Suppressor macrophage treated with lipopolysaccharide for 1 hour (primary cell): ENCODE results near the gene ZNF800.

ENCODE experiments used
- DNase-seq, 3 donors: peaks; one replicate each; pipeline ENCODE4 v3.0.0-alpha.2; 2020 to 2022

Gene ZNF800

DNA sequence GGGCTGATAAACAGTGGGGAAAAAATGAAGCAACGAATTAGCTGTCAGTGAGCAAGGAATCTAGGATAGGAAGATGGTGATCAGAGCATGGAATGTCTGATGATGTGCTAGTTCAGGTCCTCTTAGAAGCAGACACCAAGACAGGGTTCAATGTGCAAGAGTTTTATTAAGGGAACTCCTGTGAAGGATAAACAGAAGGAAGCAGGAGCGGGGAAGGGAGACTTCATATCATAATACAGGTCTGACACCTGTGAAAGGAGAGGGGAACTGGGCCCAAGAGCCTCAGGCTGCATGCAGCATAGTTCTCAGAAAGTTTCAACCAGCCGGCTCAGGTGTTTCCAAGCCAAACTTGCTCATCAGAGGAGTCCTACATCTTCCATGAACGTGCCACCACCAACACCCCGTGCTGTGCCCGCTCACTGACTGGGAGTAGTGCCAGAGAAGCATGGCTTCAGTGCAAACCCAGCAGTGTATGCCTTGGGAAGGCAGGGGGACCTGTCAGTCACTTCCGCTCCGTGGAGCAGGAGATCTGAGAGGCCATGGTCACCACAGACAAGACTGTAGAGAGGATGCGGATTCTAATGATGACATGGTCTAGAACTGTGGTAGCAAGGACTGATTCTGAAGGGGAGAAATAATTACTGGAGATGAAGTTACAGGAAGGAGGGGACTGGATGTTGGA is 45.8 kb downstream of the ZNF800 start:
- no peak for DNase-seq

DNA sequence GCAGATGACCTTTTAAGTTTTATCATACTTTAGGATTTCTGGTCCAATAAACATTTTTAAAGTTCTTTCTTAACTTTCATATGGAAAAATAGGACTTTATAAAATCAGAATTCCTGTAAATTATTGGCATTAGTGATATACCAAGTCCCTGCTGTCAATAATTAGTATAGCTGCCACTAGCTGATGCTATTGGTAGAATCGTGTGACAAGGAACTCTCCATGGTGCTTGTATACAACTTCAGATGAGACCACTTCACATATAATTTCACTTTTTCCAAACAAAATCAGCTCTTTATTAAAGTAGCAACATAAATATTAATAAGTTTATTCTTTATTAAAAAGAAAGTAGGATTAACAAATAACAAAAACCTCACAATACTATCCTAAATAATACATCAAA is 49.9 kb downstream of the ZNF800 start:
- no peak for DNase-seq

DNA sequence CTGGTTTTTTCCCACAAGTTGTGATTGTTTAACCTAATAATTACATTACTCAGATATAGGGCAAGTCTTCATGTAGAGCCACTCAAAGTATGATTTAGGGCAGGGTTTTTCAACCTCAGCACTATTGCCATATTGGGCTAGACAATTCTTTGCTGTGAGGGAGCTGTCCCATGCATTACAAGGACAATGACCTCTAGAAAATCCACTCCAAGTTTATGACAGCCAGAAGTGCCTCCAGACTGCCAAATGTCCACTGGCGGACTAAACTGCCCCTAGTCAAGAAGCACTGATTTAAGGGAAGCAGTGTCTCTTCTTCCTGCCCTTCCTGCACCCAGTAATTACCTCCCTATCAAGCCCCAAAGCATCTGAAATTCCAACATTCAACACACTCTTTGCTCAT is 54.4 kb downstream of the ZNF800 start:
- DNase-seq: no peak

DNA sequence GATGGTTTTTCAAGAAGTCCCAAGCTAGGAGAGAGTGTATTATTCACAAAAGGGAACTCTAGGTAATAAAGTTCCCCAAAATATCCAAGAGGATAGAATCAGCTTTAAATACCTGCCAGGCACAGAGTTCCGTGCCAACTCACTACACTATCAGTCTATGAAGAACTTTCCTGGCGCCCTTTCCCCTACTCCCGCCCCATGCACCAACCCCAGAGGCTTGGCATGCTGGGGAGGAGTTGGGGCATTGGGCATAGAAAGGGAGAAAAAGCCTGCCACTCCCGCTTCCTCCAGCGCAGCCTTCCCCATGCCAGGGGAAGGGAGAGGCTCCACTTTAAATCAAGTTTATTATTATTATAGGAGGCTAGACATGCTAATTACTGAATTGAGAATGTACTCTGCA is 54.9 kb downstream of the ZNF800 start:
- no peak for DNase-seq

DNA sequence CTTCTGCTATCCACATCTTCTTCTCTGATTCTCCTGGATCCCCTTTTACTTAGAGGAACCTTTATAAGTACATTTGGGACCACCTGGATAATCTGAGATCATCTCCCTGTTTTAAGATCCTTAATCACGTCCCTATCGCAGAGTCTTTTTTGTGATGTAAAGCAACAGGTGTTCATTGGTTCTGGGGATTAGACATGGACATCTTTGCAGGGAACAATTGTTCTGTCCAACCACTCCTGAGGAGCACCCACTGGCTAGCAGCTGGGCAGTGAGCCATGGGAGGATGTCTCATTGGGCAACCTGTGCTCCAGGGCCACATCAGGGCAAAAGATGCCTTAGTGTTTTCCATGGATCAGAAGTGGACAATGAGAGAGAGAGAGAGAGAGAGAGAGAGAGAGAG is 56.0 kb downstream of the ZNF800 start:
- DNase-seq: no peak

DNA sequence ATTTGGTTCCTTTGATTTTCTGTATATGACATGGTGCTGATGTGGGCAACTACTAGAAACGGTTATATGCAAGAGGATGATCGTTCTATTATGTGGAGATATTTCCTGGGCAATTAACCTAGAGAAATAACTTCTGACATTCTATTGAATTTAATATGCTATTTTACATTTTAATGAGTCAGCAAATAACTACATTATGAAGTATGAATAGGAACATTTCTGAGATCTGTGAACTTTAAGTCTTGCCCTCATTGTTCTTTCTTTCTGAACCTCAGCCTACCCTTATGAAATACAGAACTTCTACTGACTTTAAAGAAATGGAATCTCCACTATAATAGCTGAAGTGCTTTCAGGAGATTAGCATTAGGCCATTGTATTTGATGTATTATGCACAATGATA is 59.6 kb downstream of the ZNF800 start:
- no peak for DNase-seq

DNA sequence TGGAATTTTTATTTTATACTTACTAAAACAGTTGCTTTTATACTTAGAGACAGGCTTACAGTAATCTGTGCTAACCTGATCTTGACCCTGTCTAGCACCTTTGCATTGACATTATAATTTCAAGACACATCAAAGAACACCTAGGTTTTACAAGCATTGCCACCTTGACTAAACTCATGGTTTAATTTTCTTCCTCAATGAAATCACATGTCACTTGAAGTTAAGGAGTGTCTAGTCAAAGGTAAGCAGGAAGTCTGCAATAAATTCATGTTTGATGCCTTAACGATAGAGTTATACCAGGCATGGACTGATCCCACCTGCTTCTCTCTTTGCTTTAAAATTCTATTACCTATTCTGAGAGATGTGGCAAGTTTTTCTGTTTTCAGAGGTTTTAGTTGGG is 62.4 kb downstream of the ZNF800 start:
- DNase-seq: no peak

DNA sequence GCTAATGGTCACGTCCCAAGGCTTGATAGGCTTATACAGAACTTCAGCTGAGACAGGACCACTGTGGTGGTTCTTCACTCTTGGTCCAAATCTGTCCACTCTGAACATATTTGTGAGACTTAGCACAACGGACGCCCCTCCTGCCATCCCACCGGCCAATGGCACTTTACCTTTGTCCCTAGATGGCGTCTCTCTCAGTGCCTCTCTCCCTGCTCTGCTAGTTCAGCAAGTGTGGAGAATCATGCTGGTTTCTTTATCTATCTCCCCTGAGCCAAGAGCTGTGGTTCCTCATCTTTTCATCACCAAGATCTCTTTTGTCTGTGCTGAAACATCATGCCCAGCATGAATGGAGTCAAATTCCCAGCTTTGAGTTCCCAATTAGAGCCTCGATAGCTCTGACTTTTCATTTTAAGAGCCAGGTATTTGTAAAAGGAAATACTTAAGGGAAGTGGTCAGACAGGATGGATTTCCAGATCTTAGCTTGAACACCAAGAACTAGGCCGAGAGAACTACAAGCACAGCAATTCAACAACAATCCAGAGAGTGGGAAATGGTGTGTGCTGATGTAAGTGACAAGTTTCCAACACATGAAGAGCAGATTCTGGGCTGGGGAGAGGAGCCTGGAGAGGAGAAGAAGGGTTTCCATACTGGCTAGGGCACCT is 69.5 kb downstream of the ZNF800 start:
- no peak for DNase-seq

DNA sequence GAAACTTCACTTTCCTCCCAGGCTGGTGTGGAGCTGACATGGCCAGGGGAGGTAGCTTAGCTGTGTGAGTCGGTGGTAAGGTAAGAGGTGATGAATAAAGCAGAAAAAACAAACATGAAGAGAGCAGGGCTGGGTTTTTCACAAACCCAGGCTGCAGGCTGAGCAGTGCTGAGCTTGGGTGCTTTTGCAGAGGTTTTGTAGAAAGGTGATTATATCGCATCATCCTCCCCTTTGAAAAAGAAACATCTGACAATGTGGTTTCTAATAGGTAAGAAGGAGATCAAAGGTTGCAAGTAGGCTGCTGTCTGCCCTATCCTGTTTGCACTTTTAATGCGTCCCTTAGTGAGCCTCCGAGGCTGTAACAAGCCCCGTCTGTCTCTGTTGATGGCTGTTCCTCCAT is 70.2 kb downstream of the ZNF800 start:
- DNase-seq: no peak

DNA sequence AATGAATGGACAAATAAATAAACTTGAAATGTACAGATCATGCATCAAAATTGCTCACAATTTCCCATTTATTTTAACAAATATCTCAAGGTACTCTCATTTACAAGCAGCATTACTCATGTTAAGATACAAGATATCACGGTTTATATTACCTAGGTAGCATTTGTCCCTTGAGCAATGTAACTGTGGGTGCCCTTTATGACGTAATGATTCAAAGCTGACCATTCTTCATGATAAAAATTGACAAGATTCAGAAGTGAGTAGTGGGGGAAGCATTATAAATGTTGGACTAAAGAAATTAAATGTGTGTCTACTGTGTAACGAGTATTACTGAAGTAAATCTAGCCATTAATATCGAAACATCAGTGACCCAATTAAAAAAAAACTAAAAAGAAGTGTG is 71.5 kb downstream of the ZNF800 start:
- DNase-seq: no peak
